Fibroblast of gingiva (primary cell): ENCODE data around the gene TSPAN15.
"Not testable (repeated sequence)": the region's sequence is repeated elsewhere in the genome, so short reads cannot be mapped to it uniquely, and the experiment has no call there.

Experiments used
- DNase-seq: peaks from one replicate; pipeline ENCODE4 v3.0.0-alpha.2; 2011; ENCODE audit warnings: low read depth

The TSPAN15 gene

DNA sequence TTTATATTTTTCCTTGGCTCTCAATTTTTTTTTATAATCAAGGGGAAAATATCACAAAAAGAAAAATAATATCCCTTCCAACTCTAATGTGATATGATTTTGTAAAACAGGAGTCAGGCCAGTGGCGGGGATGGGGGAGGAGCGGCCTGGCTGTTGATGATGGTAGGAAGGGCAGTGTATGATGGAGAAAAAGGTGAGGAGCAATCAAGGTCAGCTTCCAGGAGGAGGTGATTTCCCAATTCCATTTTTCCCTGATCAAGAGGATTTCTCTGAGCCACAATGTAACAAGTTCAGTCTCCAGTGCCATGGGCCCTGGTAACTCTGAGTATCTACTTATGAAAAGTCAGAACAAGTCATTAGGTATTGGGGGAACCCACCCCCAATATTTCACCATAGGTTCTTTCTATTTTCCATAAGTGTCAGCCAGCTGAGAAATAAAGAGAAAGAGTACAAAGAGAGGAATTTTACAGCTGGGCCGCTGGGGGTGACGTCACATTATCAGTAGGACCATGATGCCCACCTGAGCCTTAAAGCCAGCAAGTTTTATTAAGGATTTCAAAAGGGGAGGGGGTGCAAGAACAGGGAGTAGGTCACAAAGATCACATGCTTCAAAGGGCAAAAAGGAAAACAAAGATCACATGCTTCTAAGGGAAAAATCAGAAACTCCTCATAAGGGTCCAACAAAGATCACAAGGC lies 37.0 kb downstream of the TSPAN15 start:
- DNase-seq = not testable (repeated sequence)

DNA sequence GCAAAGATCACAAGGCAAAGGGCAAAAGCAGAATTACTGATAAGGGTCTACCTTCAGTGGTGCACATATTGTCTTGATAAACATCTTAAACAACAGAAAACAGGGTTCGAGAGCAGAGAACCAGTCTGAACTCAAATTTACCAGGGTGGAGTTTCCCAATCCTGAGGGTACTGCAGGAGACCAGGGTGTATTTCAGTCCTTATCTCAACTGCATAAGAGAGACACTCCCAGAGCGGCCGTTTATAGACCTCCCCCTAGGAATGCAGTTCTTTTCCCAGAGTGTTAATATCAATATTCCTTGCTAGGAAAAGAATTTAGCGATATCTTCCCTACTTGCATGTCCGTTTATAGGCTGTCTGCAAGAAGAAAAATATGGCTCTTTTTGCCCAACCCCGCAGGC lies 37.6 kb downstream of the TSPAN15 start:
- not testable (repeated sequence) for DNase-seq

DNA sequence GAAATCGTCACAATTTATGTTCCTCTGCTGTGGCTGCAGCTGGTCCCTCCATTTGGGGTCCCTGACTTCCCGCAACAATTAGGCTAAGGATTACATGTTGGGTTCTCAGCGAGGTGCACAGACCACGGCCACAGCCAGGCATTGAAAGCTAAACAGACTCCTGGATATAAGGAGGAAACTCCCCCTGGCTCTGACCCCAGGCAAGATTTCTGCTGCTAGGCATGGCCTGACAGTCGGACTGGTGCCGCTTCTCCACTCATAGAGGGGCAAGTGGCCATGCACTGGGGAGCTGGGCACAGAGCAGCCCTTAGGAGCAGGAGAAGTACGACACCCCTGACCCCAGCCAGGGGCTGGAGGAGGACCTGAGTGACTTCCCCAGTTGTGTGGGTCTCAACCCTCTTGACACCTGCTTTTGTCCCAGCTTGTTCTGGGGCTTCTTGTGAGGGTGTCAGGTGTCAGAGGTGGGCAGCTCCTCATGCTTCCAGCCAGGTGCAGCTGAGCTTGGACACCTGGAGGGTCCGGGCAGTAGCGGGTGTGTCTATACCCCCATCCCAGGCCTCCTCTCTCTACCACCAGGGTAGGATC lies 38.3 kb downstream of the TSPAN15 start:
- DNase-seq = no peak

DNA sequence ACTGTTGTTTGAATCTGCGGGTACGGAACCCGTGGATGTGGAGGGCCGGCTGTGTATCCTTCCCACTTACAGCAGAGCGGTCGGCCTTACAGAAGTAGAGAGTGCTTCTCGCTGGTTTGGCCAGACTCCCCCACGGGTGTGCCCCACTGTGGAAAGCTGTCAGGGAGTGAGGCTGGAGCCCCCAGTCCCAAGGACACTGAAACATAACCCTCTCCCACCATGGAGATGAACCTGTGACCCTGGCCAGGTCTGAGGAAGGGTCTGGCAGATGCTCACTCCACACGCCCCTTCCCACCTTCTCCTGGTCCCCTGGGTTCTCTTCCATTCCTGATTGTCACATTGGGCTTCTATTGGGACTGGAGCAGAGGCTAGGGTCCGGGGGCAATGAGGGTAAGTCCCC lies 39.6 kb downstream of the TSPAN15 start:
- DNase-seq = no peak

DNA sequence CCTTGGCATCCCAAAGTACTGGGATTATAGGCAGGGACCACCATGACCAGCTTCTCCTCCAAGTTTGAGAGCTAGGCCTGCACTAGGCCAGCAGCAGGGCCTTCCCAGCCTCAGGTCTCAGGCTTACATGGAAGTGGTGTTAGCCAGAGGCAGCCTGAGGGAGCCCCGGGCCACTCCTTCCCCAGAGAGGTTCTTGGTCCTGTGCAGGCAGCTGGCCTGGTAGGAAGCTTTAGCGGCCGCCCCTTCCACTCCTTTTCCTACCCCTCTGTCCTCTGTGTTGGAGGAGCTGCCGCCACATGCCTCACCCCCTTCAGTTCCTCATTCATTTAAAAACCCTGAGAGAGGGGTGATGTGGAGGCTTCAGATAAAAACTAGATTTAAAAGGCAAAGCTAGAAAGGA lies 40.3 kb downstream of the TSPAN15 start:
- no peak for DNase-seq

DNA sequence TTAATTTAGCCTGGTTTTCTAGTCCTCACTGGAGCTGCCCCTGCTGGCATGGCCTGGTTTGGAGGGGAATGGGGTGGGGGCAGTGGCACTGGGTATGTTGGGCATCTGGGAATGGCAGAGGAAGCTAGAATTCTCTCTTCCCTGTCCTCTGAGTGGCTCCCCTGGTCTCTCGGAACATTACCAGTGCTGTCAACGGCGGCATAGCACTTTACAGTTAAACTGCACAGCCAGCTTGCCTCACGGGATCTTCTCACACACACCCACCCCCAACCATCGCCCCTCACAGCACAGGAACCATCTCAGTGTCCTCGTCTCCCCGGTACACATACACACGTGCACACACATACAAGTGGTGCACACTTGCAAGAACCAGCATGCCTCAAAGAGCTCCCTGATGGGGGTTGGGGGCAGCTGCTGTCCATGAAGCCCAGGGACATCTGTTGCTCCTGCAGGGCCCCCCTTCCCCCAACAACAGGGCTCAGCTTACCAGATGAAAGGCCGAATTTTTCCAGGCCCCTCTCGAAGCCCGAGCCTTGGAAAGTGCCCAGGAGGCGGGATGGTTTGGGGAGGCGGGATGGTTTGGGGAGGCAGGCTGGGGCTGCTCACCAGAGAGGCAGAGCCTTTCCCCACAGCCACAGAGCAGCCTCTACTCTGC lies 41.0 kb downstream of the TSPAN15 start:
- DNase-seq = no peak

DNA sequence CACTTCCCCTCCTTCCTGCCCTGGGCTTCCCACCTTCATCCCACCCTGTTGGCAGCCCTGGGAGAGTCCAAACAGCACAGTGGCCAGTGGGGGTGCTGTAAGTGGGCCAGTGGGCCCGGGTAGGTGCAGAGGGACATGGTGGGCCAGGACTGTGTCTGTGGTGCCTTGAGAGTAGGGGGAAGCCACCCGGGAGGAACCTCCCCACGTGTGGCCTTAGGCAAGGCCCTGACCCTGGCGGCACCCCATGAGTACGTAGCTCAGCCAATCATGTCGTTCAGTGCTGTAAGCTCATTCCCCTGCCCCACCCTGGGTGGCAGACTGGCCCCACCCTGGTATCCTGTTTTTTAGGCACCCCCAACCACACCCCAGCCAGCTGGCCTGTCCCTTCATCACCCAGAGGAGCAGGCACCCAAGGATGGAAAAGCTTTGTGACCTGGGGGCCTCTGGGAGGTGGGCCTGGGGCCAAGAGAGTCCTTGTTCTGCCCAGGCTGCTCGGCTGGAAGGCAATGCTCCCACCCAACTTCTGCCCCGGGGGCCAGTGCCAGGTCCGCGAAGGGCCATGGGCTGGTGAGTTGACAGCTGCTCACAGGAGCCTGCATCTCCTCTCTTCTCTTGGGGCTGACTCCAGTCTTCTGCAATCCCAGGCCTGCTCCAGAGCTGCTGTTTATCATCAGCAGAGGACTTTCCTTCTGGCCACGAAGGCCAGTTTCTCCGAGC lies 41.6 kb downstream of the TSPAN15 start:
- no peak for DNase-seq

DNA sequence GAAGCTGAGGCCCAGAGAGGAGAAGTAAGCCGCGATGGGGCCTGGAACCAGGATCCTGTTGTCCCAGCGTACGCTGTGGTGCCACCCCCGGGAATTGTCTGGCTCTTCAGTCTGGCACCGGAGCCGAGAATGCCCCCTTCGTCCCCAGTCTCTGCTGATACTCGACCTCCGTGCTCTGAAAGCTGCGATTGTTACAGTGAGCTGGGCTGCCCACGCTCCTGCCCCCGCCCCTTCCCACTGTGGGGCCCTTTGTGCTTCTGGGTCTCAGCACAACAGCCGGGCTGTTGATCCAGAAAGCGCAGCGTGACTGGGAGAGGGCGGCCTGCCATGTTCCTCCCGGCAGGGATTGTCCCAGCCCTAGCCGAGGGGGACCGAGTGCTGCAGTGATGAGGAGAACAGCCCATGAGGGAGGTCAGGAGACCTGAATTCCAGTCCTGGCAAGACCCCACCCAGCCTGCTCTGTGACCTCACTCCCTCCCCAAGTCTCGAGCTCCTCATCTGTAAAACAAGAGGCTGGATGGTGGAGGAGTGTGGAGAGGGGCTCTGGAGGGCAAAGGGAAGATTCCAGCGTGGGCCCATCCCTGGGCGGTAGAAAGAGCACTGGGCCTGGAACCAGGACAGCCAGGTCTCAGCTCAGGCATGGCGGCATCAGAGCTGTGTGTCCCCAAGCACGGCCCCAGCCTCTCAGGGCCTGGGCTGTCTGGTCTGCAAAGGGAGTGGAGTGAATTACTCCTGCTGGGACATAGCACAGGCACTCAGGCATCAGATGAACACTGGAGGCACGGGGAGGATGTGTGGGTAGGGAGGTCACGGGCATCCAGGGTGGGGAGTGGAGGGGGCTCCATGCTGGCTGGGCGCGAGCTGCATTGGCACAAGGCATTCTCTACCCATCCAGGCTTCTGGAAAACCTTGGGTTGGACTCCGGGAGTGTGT lies 43.6 kb downstream of the TSPAN15 start:
- no peak for DNase-seq

DNA sequence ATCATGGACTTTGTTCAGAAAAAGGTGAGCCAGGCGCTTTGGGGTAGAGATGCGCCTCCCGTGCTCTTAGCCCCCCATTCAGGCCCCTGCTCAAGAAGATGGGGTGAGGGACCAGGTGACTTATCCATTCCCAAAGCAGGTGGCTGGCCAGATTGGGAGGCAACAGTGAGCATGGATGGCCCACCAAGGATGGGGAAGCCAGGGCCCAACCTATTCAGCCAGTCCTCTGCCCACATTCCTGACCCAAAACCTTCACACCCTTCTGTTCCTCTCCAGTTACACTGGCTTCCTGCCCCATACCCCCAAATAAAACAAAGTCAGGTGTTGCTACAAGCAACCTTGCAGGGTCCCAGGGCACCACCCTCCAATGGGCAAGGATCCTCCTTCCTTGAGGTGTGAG lies 44.4 kb downstream of the TSPAN15 start:
- no peak for DNase-seq

DNA sequence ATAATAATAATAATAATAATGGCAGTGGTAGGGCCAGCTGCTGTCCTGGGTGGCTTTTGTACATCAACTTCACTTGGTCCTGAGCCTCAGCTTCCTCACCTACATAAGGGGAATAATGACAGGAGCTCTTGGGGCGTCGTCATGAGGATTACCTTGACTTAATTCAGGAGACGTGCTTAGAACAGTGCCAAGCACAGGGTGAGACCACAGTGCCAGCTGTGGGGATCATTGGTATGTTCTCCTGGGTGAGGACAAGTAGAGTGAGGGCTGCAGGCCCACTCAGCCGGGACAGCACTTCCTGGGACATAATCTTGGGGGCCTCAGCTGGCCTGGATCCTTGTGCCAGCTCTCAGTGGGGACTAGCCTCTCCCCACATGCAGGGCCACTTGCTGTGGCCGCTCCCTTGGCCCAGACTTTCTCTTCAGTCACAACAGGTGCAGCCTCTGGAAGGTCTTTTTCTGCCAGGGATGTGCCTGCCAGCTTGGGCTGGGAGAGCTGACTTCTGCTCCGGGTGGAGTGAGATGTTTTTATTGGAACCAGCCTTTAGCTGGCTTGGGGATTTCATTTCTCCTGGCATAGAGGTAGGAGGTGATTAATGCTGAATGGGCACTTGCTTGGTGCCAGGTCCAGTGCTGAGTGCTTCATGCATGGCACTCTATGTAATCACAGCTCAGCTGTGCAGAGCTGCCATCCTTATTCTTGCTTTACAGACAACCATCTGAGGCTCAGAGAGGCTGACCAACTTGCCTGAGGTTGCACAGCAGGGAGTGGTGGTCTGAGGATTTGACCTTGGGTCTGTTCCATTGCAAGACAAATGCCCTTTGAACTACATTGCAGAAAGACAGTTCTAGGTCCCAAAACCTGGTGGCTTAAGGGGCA lies 45.3 kb downstream of the TSPAN15 start:
- DNase-seq = no peak

DNA sequence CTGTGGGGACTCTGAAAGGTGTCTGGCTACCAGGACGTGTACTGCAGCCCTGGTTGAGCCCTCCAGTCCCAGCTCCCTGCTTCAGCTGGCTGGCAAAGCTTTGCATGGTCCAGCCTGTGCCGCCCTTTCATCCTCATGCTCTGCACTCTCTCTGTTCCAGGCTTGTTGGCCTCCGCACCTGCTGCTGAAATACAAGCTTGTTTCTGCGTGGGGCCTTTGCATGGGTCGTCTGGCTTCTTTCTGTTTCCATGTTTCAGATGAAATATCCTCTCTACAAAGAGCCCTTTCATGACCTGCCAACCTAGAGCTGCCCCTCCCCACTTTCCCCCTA lies 45.9 kb downstream of the TSPAN15 start:
- no peak for DNase-seq

DNA sequence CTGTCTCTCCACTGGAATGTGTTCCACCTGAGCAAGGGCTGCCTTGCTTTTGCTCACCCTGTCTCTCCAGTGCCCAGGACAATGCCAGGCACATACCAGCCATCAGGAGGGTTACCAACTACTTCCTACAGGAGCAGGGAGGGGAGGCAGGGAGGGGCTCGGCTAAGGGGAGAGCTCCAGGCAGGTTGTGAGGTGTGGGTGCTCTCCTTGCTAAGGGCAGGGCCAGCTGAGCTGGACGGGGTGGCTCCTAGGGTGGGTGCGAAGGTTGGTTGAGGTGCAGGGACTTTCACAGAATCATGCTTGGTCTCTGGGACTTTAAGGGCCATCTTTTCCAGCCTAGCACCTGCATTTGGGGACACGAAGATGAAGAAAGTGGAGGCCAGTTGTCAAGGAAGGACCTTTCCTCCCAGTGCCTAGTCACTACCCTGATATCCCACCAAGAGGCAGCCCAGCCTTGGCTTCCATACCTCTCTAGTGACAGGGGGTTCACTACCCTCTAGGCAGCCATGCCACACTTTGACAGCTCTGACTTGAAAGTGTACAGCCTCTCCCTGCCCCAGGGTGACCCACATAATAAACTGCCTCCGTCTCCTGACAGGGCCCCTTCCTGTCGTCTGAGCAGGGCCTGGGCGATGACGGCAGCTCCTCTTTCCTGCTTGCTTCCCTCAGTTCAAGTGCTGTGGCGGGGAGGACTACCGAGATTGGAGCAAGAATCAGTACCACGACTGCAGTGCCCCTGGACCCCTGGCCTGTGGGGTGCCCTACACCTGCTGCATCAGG lies 46.5 kb downstream of the TSPAN15 start:
- DNase-seq = no peak

DNA sequence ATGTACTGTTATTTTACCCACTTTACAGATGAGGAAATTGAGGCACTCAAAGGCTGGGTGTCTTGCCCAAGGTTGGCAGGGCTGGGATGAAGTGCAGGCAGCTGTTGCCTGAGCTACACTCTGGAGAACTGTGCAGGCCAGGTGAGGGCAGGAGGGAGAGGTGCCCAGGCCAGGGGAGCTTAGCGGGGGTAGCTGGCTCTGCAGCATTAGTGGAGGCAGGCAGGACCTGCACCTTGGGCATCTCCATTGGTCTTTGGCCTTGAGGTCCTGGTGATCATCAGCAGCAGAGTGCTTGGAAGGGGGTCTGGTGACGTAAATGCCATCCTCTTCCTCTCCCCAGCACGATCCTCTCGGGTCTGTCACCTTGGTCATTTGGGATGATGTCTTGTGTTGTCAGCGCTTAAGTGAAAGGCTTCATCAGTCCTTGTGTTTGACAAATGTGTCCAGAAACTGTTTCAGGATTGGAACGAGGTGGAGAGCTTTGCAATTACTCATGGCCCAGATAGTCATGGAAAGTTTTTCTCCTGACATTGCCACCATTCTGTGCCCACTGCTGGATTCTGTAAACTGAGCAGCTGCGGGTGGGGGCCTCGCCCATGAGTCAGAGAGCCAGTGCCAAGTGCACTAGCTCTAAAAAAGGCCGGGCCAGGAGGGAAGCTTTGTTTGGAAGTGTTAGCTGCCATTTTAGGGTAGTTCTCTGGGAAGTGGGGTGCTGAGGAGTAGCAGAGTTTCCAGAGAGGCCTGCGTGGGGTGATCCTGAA lies 47.6 kb downstream of the TSPAN15 start:
- DNase-seq = no peak

DNA sequence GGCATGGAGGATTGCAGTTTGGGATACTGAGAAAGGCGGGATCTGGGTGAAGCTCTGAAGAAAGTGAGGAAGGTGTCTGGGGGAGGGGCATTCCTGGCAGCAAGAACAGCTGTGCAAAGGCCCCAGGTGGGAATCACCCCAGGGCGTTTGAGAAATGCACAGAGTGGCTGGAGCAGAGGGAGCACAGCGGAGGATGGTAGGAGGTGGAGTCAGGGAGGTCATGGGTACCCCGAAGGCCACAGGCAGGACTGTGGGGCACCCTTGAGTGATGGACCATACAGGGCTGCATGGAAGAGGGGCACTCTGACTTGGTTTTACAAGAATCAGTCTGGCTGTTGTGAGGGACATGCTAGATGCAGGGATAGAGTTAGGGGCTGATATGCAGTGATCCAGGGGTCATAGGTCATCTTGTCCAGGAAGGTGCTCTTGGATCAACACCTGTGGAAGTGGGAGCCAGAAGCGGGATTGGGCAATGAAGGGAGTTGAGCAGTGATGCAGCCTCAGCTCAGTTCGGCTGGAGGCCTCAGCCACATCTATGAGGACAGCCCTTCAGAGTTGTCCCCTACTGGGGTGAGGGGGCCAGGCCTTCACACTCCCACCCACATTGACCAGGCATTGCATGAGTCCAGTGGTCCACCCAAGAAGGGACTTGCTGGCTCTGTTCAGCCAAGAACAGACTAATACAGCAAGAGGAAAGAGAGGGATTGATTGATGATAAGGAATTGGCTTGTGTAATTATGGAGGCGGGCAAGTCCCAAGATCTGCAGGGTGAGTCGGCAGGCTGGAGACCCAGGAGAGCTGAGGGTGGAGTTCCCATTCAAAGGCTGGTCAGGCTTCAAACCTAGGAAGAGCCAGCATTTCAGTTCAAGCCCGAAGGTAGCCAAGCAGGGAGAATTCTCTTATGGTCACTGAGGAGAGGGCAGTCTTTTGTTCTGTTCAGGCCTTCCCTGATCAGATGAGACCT lies 48.7 kb downstream of the TSPAN15 start:
- DNase-seq = no peak

DNA sequence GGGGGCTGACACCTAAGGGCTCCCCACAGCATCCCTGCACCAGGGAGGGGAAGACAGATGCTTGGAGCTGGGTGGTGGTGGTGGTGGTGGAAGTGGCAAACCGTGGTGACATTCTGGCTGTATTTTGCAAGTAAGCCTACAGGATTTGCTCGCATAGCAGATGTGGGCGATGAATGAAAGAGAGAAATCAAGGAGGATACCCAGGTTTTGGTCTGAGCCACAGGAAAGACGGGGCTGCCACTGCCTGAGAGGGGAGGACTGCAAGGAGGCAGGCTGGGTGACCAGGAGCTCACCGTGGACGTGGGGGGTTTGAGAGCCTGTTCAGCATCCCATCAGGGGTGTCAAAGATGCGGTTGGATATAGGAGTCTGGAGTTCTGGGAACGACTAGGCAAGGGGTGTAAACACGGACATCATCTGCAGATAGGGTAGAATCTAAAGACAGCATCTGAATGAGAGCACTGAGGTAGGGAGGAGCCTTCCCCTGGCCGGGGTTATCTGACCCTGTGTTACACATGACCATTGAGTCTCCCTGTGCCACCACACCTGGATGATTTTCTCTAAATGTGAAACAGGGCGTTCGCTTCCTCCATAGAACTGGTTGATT lies 49.7 kb downstream of the TSPAN15 start:
- no peak for DNase-seq

DNA sequence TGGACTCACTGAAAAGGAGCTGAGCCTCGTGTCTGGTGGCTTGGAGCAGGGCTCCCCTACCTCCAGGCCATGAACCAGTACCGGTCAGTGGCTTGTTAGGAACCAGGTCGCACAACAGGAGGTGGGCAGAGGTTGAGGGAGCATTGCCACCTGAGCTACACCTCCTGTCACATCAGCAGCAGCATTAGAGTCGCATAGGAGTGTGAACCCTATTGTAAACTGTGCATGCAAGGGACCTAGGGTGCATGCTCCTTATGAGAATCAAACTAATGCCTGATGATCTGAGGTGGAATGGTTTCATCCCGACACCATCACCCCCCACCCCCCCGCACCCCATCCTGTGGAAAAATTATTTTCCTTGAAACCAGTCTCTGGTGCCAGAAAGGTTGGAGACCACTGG lies 50.4 kb downstream of the TSPAN15 start:
- DNase-seq = no peak

DNA sequence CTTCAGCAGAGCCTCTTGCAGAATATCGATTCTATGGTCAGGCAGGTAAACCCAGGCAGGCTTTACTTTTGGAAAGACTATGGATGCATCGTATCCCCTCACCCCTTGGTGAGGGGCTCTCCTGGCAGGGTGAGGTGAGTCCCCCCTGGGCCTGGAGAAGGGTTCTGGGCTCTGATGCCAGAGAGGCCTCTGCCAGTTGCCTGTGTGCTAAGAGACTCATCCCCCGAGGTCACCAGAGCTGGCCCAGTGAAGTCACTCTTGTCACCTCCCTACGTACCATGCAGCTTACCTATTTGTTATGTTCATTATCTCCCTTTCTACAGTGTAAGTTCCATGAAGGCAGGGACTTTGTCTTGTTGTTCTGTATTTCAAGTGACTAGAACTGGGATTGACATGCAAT lies 51.3 kb downstream of the TSPAN15 start:
- no peak for DNase-seq
